Left lung (tissue), 10 donors: ENCODE results near the gene DAB2IP. TPM values are rescaled to one million over a fixed set of nuclear protein-coding genes. Genes with fewer than 3 reads are reported as not detected.

Experiments used
- ATAC-seq: fragments of 200-7000 bp; cut with Tn5 transposase; one replicate; pipeline ENCODE4 v1.9.1; 2020; ENCODE audit warnings: moderate library complexity
- DNase-seq, 4 donors: peaks; one replicate each; pipeline ENCODE4 v3.0.0-alpha.2; 2013 to 2020
- H3K27ac ChIP-seq, 2 donors: fragments of 200-600 bp; sonication (generic) in 1 of 2; one replicate each; pipeline versions ENCODE4 v1.5.0 to v1.8.0; 2020 to 2021
- H3K27me3 ChIP-seq, 2 donors: fragments of 200-600 bp; sonication (generic) in 1 of 2; one replicate each; pipeline versions ENCODE4 v1.5.0 to v1.8.0; 2020 to 2021
- H3K36me3 ChIP-seq, 2 donors: fragments of 200-600 bp; sonication (generic) in 1 of 2; one replicate each; pipeline versions ENCODE4 v1.5.0 to v1.8.0; 2020 to 2021
- H3K4me1 ChIP-seq, 2 donors: fragments of 200-600 bp; one replicate each; pipeline ENCODE4 v1.8.0; 2021
- H3K4me3 ChIP-seq, 2 donors: fragments of 200-600 bp; sonication (generic) in 1 of 2; one replicate each; pipeline versions ENCODE4 v1.5.0 to v1.8.0; 2020 to 2021; ENCODE audit warnings: mild to moderate bottlenecking in 1 of 2
- H3K9me3 ChIP-seq, 2 donors: fragments of 200-600 bp; sonication (generic) in 1 of 2; one replicate each; pipeline versions ENCODE4 v1.5.0 to v1.8.0; 2020 to 2021
- intact Hi-C, 2 donors: fragments of 100-400 bp; cut with DNase I; formaldehyde crosslinking; loops; one replicate each; pipeline versions ENCODE4 v1.11.2 to v1.14.2; 2022
- polyA plus RNA-seq, 6 donors: library from polyadenylated mRNA; unstranded; fragments of 120-200 nt; gene quantifications; one replicate each; pipeline ENCODE4 v1.2.1, GENCODE V29; 2013; ENCODE audit not compliant: insufficient read length in 6 of 6
- total RNA-seq, 2 donors: library from RNA; stranded (reverse); fragmentation: NEBNext Ultra II Directional; extraction: Animal tissue kit (Norgen Biotek cat#: 25700); gene quantifications; one replicate each; pipeline ENCODE4 v1.2.1, GENCODE V29; 2021
- TF ChIP-seq, protein P1 (sequence below), 2 donors: fragments of 200-600 bp; sonication (generic) in 1 of 2; IDR thresholded peaks; one replicate each; pipeline versions ENCODE4 v1.5.0 to v1.8.0; 2021; ENCODE audit warnings: antibody characterized with exemption in 2 of 2
- donor health status: DM: no; HTN: yes; CAD: no.
- donor health status: DM: no; HTN: no; CAD: no.

Gene DAB2IP
- total and polyA plus RNA-seq, 8 donors: 25.0 to 53.4 (median 34.6) TPM

DNA sequence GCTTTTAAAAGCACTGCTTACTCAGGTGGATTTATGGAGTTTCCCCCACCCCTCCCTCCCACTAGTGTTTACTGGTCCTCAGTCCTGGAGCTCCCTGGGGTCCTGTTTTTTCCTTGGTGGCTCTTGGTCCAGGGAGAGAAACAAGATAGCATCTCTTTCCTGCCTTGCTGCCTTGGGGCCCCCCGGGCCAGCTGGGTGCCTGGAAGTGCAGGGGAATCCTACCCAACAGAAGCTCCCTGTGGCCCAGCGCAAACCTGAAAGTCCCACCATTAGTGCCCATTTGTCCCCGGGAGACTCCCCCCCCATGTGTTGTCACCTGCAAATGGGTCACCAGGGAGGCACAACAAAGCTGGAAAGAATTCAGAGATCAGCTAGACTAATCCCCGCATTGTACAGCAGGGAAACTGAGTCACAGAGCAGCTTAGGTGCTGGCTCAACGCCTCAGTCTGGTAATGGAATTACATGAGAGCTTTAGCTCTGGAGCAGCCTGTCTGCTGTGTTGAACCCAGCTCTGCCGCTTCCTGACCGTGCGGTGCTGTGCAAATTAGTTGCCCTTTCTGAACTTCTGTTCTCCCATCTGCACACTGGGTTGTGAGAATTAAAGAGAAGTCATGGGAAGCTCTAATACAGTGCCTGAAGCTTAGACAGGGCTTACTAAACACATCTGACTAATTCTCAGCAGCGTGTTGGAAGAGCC lies 38.2 kb downstream of the DAB2IP start:
- H3K27me3 ChIP-seq: no peaks in the 10 kb centered on the region
- no peak overlapping the region for H3K4me3 ChIP-seq
- peaks cover 11 to 14% of the 10 kb centered on the region in 2 donors for H3K4me1 ChIP-seq
- H3K27ac ChIP-seq: no peak overlapping the region
- TF ChIP-seq, protein P1, sequence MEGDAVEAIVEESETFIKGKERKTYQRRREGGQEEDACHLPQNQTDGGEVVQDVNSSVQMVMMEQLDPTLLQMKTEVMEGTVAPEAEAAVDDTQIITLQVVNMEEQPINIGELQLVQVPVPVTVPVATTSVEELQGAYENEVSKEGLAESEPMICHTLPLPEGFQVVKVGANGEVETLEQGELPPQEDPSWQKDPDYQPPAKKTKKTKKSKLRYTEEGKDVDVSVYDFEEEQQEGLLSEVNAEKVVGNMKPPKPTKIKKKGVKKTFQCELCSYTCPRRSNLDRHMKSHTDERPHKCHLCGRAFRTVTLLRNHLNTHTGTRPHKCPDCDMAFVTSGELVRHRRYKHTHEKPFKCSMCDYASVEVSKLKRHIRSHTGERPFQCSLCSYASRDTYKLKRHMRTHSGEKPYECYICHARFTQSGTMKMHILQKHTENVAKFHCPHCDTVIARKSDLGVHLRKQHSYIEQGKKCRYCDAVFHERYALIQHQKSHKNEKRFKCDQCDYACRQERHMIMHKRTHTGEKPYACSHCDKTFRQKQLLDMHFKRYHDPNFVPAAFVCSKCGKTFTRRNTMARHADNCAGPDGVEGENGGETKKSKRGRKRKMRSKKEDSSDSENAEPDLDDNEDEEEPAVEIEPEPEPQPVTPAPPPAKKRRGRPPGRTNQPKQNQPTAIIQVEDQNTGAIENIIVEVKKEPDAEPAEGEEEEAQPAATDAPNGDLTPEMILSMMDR (IDR thresholded peaks at IDR 0.05): no peak
- ATAC-seq (no peak), DNase-seq (no peak)
- no peaks in the 10 kb centered on the region for H3K9me3 ChIP-seq
- no peaks in the 10 kb centered on the region for H3K36me3 ChIP-seq
- intact Hi-C loops: loop anchor here in 1 of 2 donors (5.0 kb wide), 2 partner anchors 142 to 303 kb away; no protein-coding TSS in a partner anchor

DNA sequence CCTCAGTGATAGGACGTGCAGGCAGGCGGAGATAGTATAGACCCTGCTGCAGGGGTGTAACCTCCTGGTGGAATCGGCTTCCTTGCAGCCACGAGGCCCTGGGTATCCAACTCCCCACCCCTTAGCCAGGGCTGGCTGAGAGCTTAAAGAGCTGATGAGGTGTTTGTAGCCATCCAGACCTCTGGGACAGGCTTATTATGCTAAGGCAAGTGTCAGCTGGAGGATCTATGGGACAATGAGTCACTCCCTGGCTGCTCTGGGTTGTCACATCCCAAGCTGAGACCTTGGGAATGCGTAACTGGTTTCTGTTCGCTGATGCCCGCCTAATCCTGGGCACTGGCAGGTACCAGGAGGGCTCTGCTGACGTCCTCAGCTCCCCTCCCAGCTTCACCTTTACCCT lies 38.9 kb downstream of the DAB2IP start:
- peaks cover 11 to 14% of the 10 kb centered on the region in 2 donors for H3K4me1 ChIP-seq
- TF ChIP-seq, protein P1 (IDR thresholded peaks at IDR 0.05): no peak
- no peak for ATAC-seq
- H3K27me3 ChIP-seq: no peaks in the 10 kb centered on the region
- no peak for DNase-seq
- no peak overlapping the region for H3K4me3 ChIP-seq
- intact Hi-C loops: no loop called here
- H3K36me3 ChIP-seq: no peaks in the 10 kb centered on the region
- no peaks in the 10 kb centered on the region for H3K9me3 ChIP-seq
- no peak overlapping the region for H3K27ac ChIP-seq

DNA sequence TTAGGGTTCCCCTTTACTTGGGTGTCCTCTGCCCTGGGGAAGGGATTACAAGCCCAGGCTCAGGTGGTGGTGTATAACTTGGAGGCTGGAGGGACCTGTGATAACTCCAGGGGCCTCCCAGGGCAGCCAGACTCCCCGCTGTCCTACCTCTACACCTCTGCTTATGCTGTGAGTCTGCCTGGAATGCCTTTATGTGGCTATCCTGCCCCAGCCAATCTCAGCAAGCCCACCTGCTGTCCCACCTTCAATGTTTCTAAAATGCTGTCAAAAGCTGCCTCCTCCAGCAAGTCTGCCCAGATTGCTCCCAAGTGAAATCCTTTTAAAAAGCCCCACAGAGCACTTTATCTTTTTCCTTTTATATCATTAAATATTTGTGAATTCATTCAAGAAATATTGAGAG lies 39.3 kb downstream of the DAB2IP start:
- intact Hi-C loops: no loop called here
- no peaks in the 10 kb centered on the region for H3K36me3 ChIP-seq
- H3K9me3 ChIP-seq: no peaks in the 10 kb centered on the region
- TF ChIP-seq, protein P1 (IDR thresholded peaks at IDR 0.05): no peak
- ATAC-seq (no peak), DNase-seq (no peak)
- no peak overlapping the region for H3K4me3 ChIP-seq
- peaks cover 11 to 14% of the 10 kb centered on the region in 2 donors for H3K4me1 ChIP-seq
- no peak overlapping the region for H3K27ac ChIP-seq
- H3K27me3 ChIP-seq: no peaks in the 10 kb centered on the region

DNA sequence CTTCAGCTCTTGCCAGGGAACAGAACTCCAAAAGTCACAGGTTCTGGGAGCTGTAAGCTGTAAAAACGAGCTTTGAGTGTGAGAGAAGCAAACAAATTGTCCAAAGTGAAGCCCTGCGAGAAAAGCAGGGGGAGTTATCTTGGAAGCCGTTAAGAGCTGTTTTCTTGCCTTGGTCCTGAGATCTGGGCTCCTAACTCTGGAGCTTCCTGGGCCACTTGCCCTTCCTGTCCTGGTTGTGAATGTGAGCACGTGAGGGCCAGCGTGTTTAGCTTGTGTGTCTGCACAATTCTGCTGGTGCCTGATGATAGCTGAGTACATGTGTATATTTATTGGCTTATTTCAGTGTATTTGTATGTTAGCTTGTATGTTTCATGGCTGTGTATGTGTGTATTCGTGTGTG lies 40.5 kb downstream of the DAB2IP start:
- intact Hi-C loops: no loop called here
- Histone ChIP-seq H3K36me3 (no peaks in the 10 kb centered on the region), H3K4me3 (no peak overlapping the region), H3K27me3 (peaks cover 0 to 7% of the 10 kb centered on the region in 2 donors), H3K4me1 (peaks cover 11 to 12% of the 10 kb centered on the region in 2 donors), H3K9me3 (no peaks in the 10 kb centered on the region), H3K27ac (peak overlapping the region; percentile 0 to 11)
- TF ChIP-seq, protein P1 (IDR thresholded peaks at IDR 0.05): no peak
- ATAC-seq (peak; percentile 8), DNase-seq (no peak)

DNA sequence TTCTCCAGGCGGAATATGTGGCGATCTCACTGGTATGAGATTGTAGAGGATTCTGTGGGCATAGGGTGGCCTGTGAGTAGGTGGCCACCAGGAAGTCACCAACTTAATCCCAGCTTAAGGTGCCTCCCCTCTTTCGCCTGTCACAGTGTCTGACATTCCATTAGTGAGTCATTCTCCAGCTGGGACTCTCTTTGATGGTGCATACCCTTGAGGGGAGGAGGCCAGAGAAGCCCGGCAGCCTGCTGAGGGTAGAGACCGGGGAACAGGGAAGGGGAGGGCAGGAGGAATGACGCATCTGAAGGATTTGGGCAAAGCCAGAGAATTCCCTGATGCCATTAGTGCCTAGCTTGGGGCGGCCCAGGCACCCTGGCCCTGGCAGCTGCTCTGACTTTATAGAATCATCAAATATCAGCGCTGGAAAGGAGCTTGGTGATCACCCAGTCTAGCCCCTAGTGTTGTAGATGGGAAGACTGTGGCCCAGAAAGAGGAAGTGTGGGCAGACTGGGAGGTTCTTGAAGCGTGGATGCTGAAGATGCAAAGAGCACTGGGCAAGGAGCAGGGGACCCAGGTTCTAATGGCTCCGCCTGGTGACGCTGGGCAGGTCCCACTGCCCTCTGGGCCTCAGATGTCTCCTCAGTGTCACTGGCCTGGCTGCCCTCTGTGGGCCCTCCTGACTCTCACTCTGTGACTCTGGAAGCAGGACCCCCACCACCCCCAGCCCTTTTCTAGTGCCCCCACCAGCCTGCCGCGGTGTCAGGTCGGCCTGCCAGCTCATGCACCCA lies 41.4 kb downstream of the DAB2IP start:
- intact Hi-C loops: no loop called here
- DNase-seq (peak in 1 of 4 donors; percentile 65), ATAC-seq (peak; percentile 86)
- TF ChIP-seq, protein P1 (IDR thresholded peaks at IDR 0.05): no peak
- H3K4me1 ChIP-seq: peaks cover 11% of the 10 kb centered on the region in 2 donors
- H3K36me3 ChIP-seq: no peaks in the 10 kb centered on the region
- H3K27ac ChIP-seq: peak overlapping the region; percentile 0 to 11
- no peak overlapping the region for H3K4me3 ChIP-seq
- no peaks in the 10 kb centered on the region for H3K9me3 ChIP-seq
- peaks cover 0 to 16% of the 10 kb centered on the region in 2 donors for H3K27me3 ChIP-seq
